SK-N-SH (cell line): ENCODE results near the gene PDE4D. TPM values are rescaled to one million over a fixed set of nuclear protein-coding genes. Genes with fewer than 3 reads are reported as not detected.

ENCODE experiments used
- CTCF ChIA-PET: fragments of 300-600, 350-600 bp; formaldehyde crosslinking; extraction: SDS; loops from one replicate; lab custom pipeline; 2021; lab: Yijun Ruan, JAX
- POLR2A ChIA-PET: fragments of 350-600 bp; sonication (Branson Sonifier 250); formaldehyde crosslinking; extraction: SDS; loops from one replicate; lab custom pipeline; 2020; ENCODE audit warnings: antibody characterized with exemption, inconsistent platforms; lab: Yijun Ruan, JAX
- DNase-seq: peaks from one replicate; pipeline ENCODE4 v3.0.0; 2012
- H2AFZ ChIP-seq: fragments of 200-600 bp; sonication (generic); 2 replicates; pipeline ENCODE4 v1.8.1; 2016; ENCODE audit warnings: antibody characterized with exemption, mild to moderate bottlenecking, low read depth
- H3F3A ChIP-seq: fragments of 200-600 bp; sonication (generic); replicated peaks from 2 replicates; pipeline ENCODE3; 2016; ENCODE audit warnings: antibody characterized with exemption, mild to moderate bottlenecking; ENCODE audit not compliant: insufficient read depth
- H3K27ac ChIP-seq, 2 experiments: fragments of 200-500 bp in 1 of 2; fragments of 200-600 bp in 1 of 2; sonication (Bioruptor generic) in 1 of 2; sonication (generic), shearing (Covaris generic) in 1 of 2; 2 replicates each; pipeline versions ENCODE4 v1.5.1 to v1.6.1; 2014 to 2016; ENCODE audit warnings: low read depth in 2 of 2, inconsistent platforms in 1 of 2, low read length in 1 of 2, mild to moderate bottlenecking in 1 of 2, mixed read lengths in 1 of 2
- H3K27me3 ChIP-seq: fragments of 200-600 bp; sonication (generic), shearing (Covaris generic); 2 replicates; pipeline ENCODE4 v1.6.1; 2016; ENCODE audit warnings: mixed run types; ENCODE audit not compliant: insufficient read depth
- H3K36me3 ChIP-seq, 2 experiments: fragments of 200-500 bp in 1 of 2; fragments of 200-600 bp in 1 of 2; sonication (Bioruptor generic) in 1 of 2; sonication (generic) in 1 of 2; replicated peaks in 1 of 2; 2 replicates each; pipeline versions ENCODE3 to v1.5.1; 2014 to 2016; ENCODE audit warnings: low read length in 1 of 2, mild to moderate bottlenecking in 1 of 2; ENCODE audit not compliant: insufficient read depth in 2 of 2, control insufficient read depth in 1 of 2
- H3K4me1 ChIP-seq, 2 experiments: fragments of 200-500 bp in 1 of 2; fragments of 200-600 bp in 1 of 2; sonication (Bioruptor generic) in 1 of 2; sonication (generic), shearing (Covaris generic) in 1 of 2; 2 replicates each; pipeline versions ENCODE4 v1.5.1 to v1.6.1; 2014 to 2016; ENCODE audit warnings: low read depth in 1 of 2, low read length in 1 of 2, mixed run types in 1 of 2; ENCODE audit not compliant: insufficient read depth in 2 of 2, control insufficient read depth in 1 of 2
- H3K4me2 ChIP-seq: fragments of 200-600 bp; sonication (generic), shearing (Covaris generic); 2 replicates; pipeline ENCODE4 v1.6.1; 2017; ENCODE audit warnings: mixed run types
- H3K4me3 ChIP-seq, 2 experiments: fragments of 200-500 bp in 1 of 2; fragments of 200-600 bp in 1 of 2; sonication (Bioruptor generic) in 1 of 2; sonication (generic), shearing (Covaris generic) in 1 of 2; 2 replicates each; pipeline versions ENCODE4 v1.5.1 to v1.8.1; 2014 to 2016; ENCODE audit warnings: low read depth in 2 of 2, inconsistent platforms in 1 of 2, low read length in 1 of 2, mild to moderate bottlenecking in 1 of 2, mixed read lengths in 1 of 2, moderate library complexity in 1 of 2
- H3K79me2 ChIP-seq: fragments of 200-600 bp; sonication (generic); 2 replicates; pipeline ENCODE4 v1.8.1; 2017; ENCODE audit warnings: mild to moderate bottlenecking; ENCODE audit not compliant: insufficient read depth
- H3K9ac ChIP-seq: fragments of 200-600 bp; sonication (generic); 2 replicates; pipeline ENCODE4 v1.6.1; 2017; ENCODE audit warnings: mixed run types
- H3K9me2 ChIP-seq: fragments of 200-600 bp; sonication (generic); 2 replicates; pipeline ENCODE4 v1.6.1; 2017; ENCODE audit warnings: mixed run types
- H3K9me3 ChIP-seq: fragments of 200-600 bp; sonication (generic); 2 replicates; pipeline ENCODE4 v1.6.1; 2017; ENCODE audit warnings: mixed run types, mild to moderate bottlenecking, moderate library complexity
- H4K20me1 ChIP-seq: fragments of 200-600 bp; sonication (generic); 2 replicates; pipeline ENCODE4 v1.6.1; 2017; ENCODE audit warnings: mild to moderate bottlenecking, mixed run types; ENCODE audit not compliant: insufficient read depth
- EZH2phosphoT487 ChIP-seq: fragments of 200-600 bp; sonication (generic); IDR thresholded peaks from 2 replicates; pipeline ENCODE4 v1.6.1; 2017; ENCODE audit warnings: low read depth, mixed run types, mild to moderate bottlenecking, antibody characterized with exemption, moderate library complexity, borderline replicate concordance
- FOXJ3 ChIP-seq: sonication (generic); formaldehyde crosslinking; IDR thresholded peaks from 2 replicates; pipeline ENCODE4 v1.5.1; 2020; ENCODE audit warnings: mild to moderate bottlenecking, missing genetic modification reagents
- FOXM1 ChIP-seq: IDR thresholded peaks from 2 replicates; pipeline ENCODE4 v1.4.0; 2012; ENCODE audit warnings: low read depth, mild to moderate bottlenecking
- MXI1 ChIP-seq: IDR thresholded peaks from 2 replicates; pipeline ENCODE4 v1.6.1; 2012; ENCODE audit warnings: mild to moderate bottlenecking, low read depth, low read length, improper control_type of control experiment
- NFIC ChIP-seq: IDR thresholded peaks from 2 replicates; pipeline ENCODE4 v1.4.0; 2012; ENCODE audit warnings: borderline replicate concordance
- SMC3 ChIP-seq: IDR thresholded peaks from 2 replicates; pipeline ENCODE4 v1.6.1; 2012; ENCODE audit warnings: low read depth, low read length, improper control_type of control experiment
- TAF1 ChIP-seq: IDR thresholded peaks from 2 replicates; pipeline ENCODE4 v1.6.1; 2012; ENCODE audit warnings: low read depth, mild to moderate bottlenecking, low read length, moderate library complexity, borderline replicate concordance
- WGBS: methylation state at CpG from one replicate; pipeline ENCODE4 v1.1.6; 2017; ENCODE audit warnings: low lambda C conversion rate; 5-methylcytosine and 5-hydroxymethylcytosine counted together
- polyA plus RNA-seq, 3 experiments: library from polyadenylated mRNA; depleted of rRNA; stranded (reverse); fragments of >200 nt; gene quantifications; 2 replicates each; pipeline ENCODE4 v1.2.3, GENCODE V29; 2012
- TF ChIP-seq, protein P1 (sequence below): IDR thresholded peaks from 2 replicates; pipeline ENCODE4 v1.4.0; 2012; ENCODE audit warnings: low read depth, borderline replicate concordance
- TF ChIP-seq, protein P2 (sequence below): fragments of 150-350 bp; IDR thresholded peaks from 2 replicates; pipeline ENCODE4 v1.6.1; 2016; ENCODE audit warnings: mild to moderate bottlenecking, low read depth, low read length

Gene PDE4D
- polyA plus RNA-seq, 1 of the 3 experiments (the other 2 are of a cell fraction), result 2.4 TPM

DNA sequence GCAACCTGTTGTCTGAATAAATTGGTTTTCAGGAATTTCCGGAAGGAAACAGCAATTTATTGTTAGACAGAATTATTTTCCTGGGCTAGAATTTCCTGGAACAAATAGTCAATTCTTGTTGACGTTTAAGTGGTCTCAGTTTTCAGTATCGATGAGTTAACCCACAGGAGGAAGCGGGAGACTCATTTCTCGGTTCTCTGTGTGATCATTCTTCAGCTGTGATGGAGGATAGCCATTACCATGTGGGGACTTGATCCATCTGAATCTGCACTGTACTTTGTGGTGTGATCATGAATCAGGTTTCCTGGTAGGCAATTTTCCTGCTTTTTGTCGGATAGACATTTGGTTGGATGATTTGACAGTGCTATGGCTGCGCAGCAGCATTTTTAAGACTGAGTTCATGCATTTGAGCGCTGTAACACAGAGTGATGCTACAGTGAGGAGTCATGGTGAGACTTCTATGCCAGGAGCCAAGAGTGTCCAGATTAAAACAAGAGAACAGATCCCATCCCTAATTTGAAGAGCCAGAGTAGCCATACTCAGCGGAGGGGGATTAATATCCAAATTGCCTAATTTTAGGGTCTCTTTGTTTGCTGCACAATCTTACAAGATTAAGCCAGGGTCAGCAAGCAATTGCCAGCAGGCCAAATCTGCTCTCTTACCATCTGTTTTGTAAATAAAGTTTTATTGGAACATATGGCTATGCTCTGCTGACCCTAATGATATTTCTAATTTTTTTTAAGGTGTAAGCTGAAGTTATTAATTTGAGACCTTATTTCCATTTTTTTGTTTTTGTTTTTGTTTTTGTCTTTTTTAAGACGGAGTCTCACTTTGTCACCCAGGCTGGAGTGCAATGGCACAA is 954.7 kb downstream of the PDE4D start:
- H3K27ac ChIP-seq, result no peak overlapping the region
- no peaks in the 10 kb centered on the region for H3K4me1 ChIP-seq
- no peak overlapping the region for H3K9ac ChIP-seq
- H3K79me2 ChIP-seq, result no peaks in the 10 kb centered on the region
- POLR2A ChIA-PET, result no interaction called here
- H3F3A ChIP-seq, result no peaks in the 10 kb centered on the region
- 91% methylated on average over 10 of the region's 10 CpGs for WGBS
- H3K9me3 ChIP-seq, result no peaks in the 10 kb centered on the region
- TF ChIP-seq NFIC (no peak), TAF1 (no peak), FOXJ3 (CRISPR knock-in tag) (no peak)
- TF ChIP-seq, protein P1, sequence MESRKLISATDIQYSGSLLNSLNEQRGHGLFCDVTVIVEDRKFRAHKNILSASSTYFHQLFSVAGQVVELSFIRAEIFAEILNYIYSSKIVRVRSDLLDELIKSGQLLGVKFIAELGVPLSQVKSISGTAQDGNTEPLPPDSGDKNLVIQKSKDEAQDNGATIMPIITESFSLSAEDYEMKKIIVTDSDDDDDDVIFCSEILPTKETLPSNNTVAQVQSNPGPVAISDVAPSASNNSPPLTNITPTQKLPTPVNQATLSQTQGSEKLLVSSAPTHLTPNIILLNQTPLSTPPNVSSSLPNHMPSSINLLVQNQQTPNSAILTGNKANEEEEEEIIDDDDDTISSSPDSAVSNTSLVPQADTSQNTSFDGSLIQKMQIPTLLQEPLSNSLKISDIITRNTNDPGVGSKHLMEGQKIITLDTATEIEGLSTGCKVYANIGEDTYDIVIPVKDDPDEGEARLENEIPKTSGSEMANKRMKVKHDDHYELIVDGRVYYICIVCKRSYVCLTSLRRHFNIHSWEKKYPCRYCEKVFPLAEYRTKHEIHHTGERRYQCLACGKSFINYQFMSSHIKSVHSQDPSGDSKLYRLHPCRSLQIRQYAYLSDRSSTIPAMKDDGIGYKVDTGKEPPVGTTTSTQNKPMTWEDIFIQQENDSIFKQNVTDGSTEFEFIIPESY, result no peak
- TF ChIP-seq, all 33 proteins: peak for 0
- no peak overlapping the region for H3K4me2 ChIP-seq
- DNase-seq, result no peak
- no peaks in the 10 kb centered on the region for H3K9me2 ChIP-seq
- no peaks in the 10 kb centered on the region for H3K27me3 ChIP-seq
- no peak overlapping the region for H3K4me3 ChIP-seq
- no peak overlapping the region for H2AFZ ChIP-seq
- no peaks in the 10 kb centered on the region for H3K36me3 ChIP-seq
- H4K20me1 ChIP-seq, result no peaks in the 10 kb centered on the region
- CTCF ChIA-PET, result no interaction called here

DNA sequence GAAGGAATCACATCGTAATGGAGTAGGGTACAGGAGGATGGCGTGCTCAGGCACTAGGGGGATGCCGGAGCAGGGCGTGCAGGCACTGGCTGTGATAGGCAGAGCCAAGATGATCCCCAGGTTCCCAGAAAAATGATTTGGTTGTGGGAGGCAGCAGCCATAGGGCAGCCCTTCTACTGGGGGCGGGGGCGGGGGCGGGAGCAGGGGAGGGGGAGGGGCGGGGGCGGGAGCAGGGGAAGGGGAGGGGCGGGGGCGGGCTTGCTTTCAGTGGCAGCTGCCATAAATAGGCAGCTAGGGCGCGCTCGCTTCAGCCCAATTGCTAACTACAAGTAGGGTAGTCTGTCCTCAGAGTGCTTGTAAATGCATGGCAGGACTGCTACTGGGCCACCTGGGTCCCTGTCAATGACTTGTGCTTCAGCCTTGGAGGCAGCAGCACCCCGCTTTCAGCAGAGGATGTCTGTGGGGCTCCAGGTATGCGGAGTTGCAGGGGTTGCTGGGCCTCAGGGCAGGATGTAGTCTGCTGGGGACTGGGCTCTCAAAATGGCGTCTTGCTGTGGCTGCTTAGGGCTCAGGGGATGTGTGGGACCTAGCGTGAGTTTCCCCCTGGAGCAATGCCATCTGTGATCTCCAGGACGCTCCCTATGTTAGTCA is 956.4 kb downstream of the PDE4D start:
- ChIA-PET POLR2A (no interaction called here), CTCF (no interaction called here)
- H3K4me3 ChIP-seq, result no peak overlapping the region
- no peaks in the 10 kb centered on the region for H3K9me2 ChIP-seq
- H3F3A ChIP-seq, result no peaks in the 10 kb centered on the region
- no peaks in the 10 kb centered on the region for H3K36me3 ChIP-seq
- TF ChIP-seq, protein P2, sequence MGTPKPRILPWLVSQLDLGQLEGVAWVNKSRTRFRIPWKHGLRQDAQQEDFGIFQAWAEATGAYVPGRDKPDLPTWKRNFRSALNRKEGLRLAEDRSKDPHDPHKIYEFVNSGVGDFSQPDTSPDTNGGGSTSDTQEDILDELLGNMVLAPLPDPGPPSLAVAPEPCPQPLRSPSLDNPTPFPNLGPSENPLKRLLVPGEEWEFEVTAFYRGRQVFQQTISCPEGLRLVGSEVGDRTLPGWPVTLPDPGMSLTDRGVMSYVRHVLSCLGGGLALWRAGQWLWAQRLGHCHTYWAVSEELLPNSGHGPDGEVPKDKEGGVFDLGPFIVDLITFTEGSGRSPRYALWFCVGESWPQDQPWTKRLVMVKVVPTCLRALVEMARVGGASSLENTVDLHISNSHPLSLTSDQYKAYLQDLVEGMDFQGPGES, result no peak
- TF ChIP-seq MXI1 (no peak), FOXM1 (no peak), EZH2phosphoT487 (no peak), SMC3 (no peak)
- H3K27ac ChIP-seq, result no peak overlapping the region
- H2AFZ ChIP-seq, result no peak overlapping the region
- DNase-seq, result no peak
- no peak overlapping the region for H3K4me2 ChIP-seq
- no peak overlapping the region for H3K9ac ChIP-seq
- no peaks in the 10 kb centered on the region for H3K9me3 ChIP-seq
- H3K27me3 ChIP-seq, result no peaks in the 10 kb centered on the region; the same call in 1 of the 2 replicates
- WGBS, result 71% methylated on average over 13 of the region's 19 CpGs
- no peaks in the 10 kb centered on the region for H3K79me2 ChIP-seq
- H3K4me1 ChIP-seq, result no peaks in the 10 kb centered on the region
- H4K20me1 ChIP-seq, result no peaks in the 10 kb centered on the region
